ENCODE data around the gene USP24.

The USP24 gene

DNA sequence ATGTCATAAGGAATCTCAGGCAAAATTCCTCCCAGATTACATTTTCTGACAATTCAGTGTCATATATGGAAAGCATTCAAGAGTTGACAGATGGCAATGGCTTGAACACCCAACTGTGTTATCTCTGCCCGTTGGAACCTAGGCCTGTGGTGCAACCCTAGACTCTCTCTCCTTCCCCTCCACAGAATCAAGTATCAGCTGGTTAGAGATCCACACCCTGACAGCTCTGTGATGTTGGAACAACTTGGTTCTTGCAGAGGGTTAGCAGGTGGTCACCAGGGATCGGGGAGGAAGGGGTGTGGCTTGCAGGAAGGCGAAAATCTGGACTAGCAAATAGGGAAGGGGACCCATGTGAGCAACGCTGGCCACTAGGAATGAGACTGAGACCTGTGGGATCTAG, 149.5 kb downstream of the USP24 start:
- DNase-seq, result no peak

GRCh38 chr1:55064861-55065263, 150.3 kb downstream of the USP24 start:
- DNase-seq, result no peak

GRCh38 chr1:55064071-55064581, 151.0 kb downstream of the USP24 start:
- DNase-seq, result no peak

GRCh38 chr1:55063577-55063942, 151.6 kb downstream of the USP24 start:
- no peak for DNase-seq

- no peak for DNase-seq
Measured at GRCh38 chr1:55062801-55063576, 152.2 kb downstream of the USP24 start.

- DNase-seq, result no peak
Measured at GRCh38 chr1:55061706-55062321, 153.3 kb downstream of the USP24 start.

DNA sequence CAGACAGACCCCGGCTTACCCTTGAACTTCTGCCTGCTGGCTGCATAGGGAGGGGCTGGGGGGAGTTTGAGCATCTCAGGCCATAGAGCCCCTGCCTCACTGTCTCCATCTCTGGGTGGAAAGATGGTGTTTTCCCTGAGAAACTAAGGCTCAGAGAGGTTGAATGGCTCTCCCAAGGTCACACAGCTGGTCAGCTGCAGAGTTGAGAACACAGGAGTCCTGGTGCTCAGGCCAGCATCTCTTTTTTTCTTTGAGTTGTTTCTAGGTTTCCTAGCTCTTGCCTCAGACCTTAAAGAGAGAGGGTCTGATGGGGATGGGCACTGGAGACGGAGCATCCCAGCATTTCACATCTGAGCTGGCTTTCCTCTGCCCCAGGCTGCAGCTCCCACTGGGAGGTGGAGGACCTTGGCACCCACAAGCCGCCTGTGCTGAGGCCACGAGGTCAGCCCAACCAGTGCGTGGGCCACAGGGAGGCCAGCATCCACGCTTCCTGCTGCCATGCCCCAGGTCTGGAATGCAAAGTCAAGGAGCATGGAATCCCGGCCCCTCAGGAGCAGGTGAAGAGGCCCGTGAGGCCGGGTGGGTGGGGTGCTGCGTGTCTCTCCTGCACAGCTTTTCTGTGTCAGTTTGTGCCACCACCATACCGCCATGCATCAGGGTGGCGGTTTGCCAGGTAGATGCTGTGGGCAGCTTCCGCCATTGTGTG, 154.0 kb downstream of the USP24 start:
- DNase-seq, result no peak

GRCh38 chr1:55060133-55060999, 154.8 kb downstream of the USP24 start:
- peak in 1 of 3 experiments; percentile 18 for DNase-seq

GRCh38 chr1:55059302-55060132, 155.6 kb downstream of the USP24 start:
- no peak for DNase-seq

DNA sequence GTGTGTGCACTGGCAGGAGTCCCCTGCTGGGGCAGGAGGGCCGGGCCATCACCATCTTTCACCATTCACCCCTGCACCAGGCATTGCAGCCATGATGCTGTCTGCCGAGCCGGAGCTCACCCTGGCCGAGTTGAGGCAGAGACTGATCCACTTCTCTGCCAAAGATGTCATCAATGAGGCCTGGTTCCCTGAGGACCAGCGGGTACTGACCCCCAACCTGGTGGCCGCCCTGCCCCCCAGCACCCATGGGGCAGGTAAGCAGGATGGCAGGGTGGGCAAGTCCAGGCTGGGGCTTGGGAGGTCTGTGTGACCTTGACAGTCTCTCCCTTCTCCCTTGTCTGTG, 157.2 kb downstream of the USP24 start:
- DNase-seq, result no peak

- no peak for DNase-seq
Measured at GRCh38 chr1:55057270-55057955, 157.8 kb downstream of the USP24 start.

- no peak for DNase-seq
Measured at GRCh38 chr1:55056632-55056992, 158.6 kb downstream of the USP24 start.

GRCh38 chr1:55055951-55056631, 159.1 kb downstream of the USP24 start:
- no peak for DNase-seq

- DNase-seq, result no peak
Measured at GRCh38 chr1:55055084-55055882, 159.9 kb downstream of the USP24 start.

DNA sequence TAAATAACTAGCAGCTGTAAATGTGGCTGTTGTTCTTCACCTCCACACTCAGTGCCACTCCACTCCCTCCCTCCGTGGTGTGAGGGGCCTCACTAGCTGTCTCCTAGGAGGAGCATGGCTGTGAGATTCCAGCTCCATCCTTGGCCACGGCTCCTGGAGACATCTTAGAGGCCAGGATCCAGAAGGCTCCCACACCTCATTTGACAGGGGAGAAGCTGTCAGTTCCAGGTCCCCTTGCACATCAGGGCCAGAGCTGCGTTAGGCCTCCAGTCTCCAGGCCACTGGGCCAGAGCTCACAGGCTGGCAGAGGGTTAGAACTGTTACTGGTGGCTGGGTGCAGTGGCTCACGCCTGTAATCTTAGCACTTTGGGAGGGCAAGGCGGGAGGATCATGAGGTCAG, 160.8 kb downstream of the USP24 start:
- no peak for DNase-seq

GRCh38 chr1:55053265-55053954, 161.8 kb downstream of the USP24 start:
- DNase-seq, result no peak

GRCh38 chr1:55052221-55053142, 162.7 kb downstream of the USP24 start:
- DNase-seq, result no peak

DNA sequence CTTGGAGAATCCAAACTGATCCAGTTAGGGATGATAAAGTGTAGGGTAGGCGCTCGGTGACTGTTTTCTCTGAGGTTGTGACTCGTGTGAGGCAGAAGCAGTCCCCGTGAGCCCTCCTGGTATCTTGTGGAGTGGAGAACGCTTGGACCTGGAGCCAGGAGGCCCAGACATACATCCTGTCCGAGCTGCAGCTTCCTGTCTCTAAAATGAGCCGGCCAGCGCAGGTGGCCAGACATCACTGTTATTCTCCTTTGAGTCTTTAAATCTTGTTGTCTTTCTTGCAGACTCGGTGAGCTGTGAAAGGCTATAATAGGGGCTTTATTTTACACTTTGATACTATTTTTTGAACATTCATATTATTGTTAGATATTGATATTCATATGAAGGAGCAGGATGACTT, 163.5 kb downstream of the USP24 start:
- DNase-seq, result no peak
